CD8-positive, alpha-beta memory T cell (primary cell): Measurements from ENCODE around the gene OST4. TPM values are rescaled to one million over a fixed set of nuclear protein-coding genes. Genes with fewer than 3 reads are reported as not detected.

Experiments used
- CTCF ChIA-PET: fragments of 350-600 bp; sonication (Branson Sonifier 250); formaldehyde crosslinking; loops from one replicate; lab custom pipeline; 2021; ENCODE audit warnings: antibody characterized with exemption; lab: Charles Lee
- POLR2A ChIA-PET: fragments of 350-600 bp; sonication (Branson Sonifier 250); formaldehyde crosslinking; loops from one replicate; lab custom pipeline; 2021; ENCODE audit warnings: antibody characterized with exemption; lab: Charles Lee
- DNase-seq, 5 donors: peaks; one replicate each; pipeline versions ENCODE4 v3.0.0 to v3.0.0-alpha.2; 2020 to 2022; ENCODE audit warnings: mixed read lengths in 1 of 5
- H3K27ac ChIP-seq: one replicate; pipeline ENCODE4 v1.7.0; 2013; ENCODE audit warnings: low read depth, mild to moderate bottlenecking, low read length, moderate library complexity
- H3K27me3 ChIP-seq: 2 replicates; pipeline ENCODE4 v1.7.0; 2013; ENCODE audit warnings: low read length, mild to moderate bottlenecking; ENCODE audit not compliant: insufficient read depth, poor library complexity, severe bottlenecking
- H3K36me3 ChIP-seq: 2 replicates; pipeline ENCODE4 v1.7.0; 2013; ENCODE audit warnings: mild to moderate bottlenecking, low read length, moderate library complexity; ENCODE audit not compliant: insufficient read depth
- H3K4me1 ChIP-seq: 2 replicates; pipeline ENCODE4 v1.7.0; 2013; ENCODE audit warnings: mild to moderate bottlenecking, low read length, moderate library complexity; ENCODE audit not compliant: insufficient read depth
- H3K4me3 ChIP-seq: 2 replicates; pipeline ENCODE4 v1.7.0; 2013; ENCODE audit warnings: mild to moderate bottlenecking, low read length
- H3K9me3 ChIP-seq: 2 replicates; pipeline ENCODE4 v1.7.0; 2013; ENCODE audit warnings: mild to moderate bottlenecking, low read length
- H3K27ac Mint-ChIP-seq, 8 donors: one replicate each; pipeline ENCODE4 v1.8.0; 2020 to 2021; ENCODE audit warnings: mixed read lengths in 8 of 8, mild to moderate bottlenecking in 6 of 8, inconsistent platforms in 3 of 8, moderate library complexity in 3 of 8
- H3K27me3 Mint-ChIP-seq, 2 donors: one replicate each; pipeline ENCODE4 v1.8.0; 2020 to 2021; ENCODE audit warnings: mixed read lengths in 2 of 2, mild to moderate bottlenecking in 1 of 2, moderate library complexity in 1 of 2
- H3K36me3 Mint-ChIP-seq, 3 donors: one replicate each; pipeline ENCODE4 v1.8.0; 2020 to 2021; ENCODE audit warnings: mixed read lengths in 3 of 3, inconsistent platforms in 1 of 3, mild to moderate bottlenecking in 1 of 3
- H3K4me1 Mint-ChIP-seq, 3 donors: one replicate each; pipeline ENCODE4 v1.8.0; 2020 to 2021; ENCODE audit warnings: mixed read lengths in 3 of 3, inconsistent platforms in 1 of 3, mild to moderate bottlenecking in 1 of 3
- H3K4me3 Mint-ChIP-seq, 7 donors: one replicate each; pipeline ENCODE4 v1.8.0; 2020 to 2021; ENCODE audit warnings: mixed read lengths in 7 of 7, mild to moderate bottlenecking in 6 of 7, moderate library complexity in 4 of 7, inconsistent platforms in 2 of 7
- H3K9me3 Mint-ChIP-seq, 5 donors: one replicate each; pipeline ENCODE4 v1.8.0; 2020 to 2022; ENCODE audit warnings: mixed read lengths in 5 of 5, mild to moderate bottlenecking in 3 of 5, moderate library complexity in 2 of 5, inconsistent platforms in 1 of 5
- polyA plus RNA-seq: library from polyadenylated mRNA; unstranded; fragments of 300-500 nt; fragmentation: Illumina TruSeq; gene quantifications from one replicate; pipeline ENCODE4 v1.2.3, GENCODE V29; 2021
- total RNA-seq, 2 experiments: library from RNA; stranded (reverse); gene quantifications; one replicate each; pipeline ENCODE4 v1.2.3, GENCODE V29; 2021

The OST4 gene
- total and polyA plus RNA-seq, 3 experiments from 2014 or later, result 346 to 907 (median 353) TPM

- Mint-ChIP-seq H3K27ac (peak overlapping the region in 5 of 8 donors; percentile 24 to 74 (median 65)), H3K4me3 (peak overlapping the region in 2 of 7 donors; percentile 2 to 49), H3K36me3 (peaks cover 0 to 63% (median 8%) of the 10 kb centered on the region in 3 donors), H3K9me3 (peaks cover 0 to 10% (median 7%) of the 10 kb centered on the region in 5 donors), H3K27me3 (peaks cover 3 to 16% of the 10 kb centered on the region in 2 donors), H3K4me1 (peaks cover 18 to 21% (median 19%) of the 10 kb centered on the region in 3 donors)
- ChIA-PET POLR2A (interaction anchor here (1.0 to 1.1 kb wide), 2 partner anchors 17 to 26 kb away, joined by 3 read pairs; partner anchors contain the start of gene OST4), CTCF (interaction anchor here (0.9 to 1.9 kb wide), 4 partner anchors 17 to 33 kb away, joined by 3 to 5 read pairs (median 4); partner anchors contain the start of genes KHK and OST4)
- Histone ChIP-seq H3K9me3 (no peaks in the 10 kb centered on the region), H3K27ac (no peak overlapping the region), H3K4me3 (no peak overlapping the region), H3K4me1 (peaks cover 9% of the 10 kb centered on the region), H3K36me3 (peaks cover 14% of the 10 kb centered on the region), H3K27me3 (no peaks in the 10 kb centered on the region)
- DNase-seq, result no peak
These were observed 16.7 kb downstream of the OST4 start for GRCh38 chr2:27054721-27055120.

- peaks cover 23 to 26% (median 24%) of the 10 kb centered on the region in 3 donors for H3K4me1 Mint-ChIP-seq
- H3K27ac Mint-ChIP-seq, result peak overlapping the region in 2 of 8 donors; percentile 7 to 74
- H3K27me3 ChIP-seq, result no peaks in the 10 kb centered on the region
- ChIA-PET POLR2A (interaction anchor here (4.9 kb wide), 1 partner anchor 17 kb away, joined by 58 read pairs; the partner anchor contains the start of gene OST4), CTCF (interaction anchor here (1.3 to 1.6 kb wide), 2 partner anchors 20 to 34 kb away, joined by 3 to 5 read pairs; partner anchors contain the start of gene KHK)
- peaks cover 14% of the 10 kb centered on the region for H3K4me1 ChIP-seq
- peaks cover 3 to 19% of the 10 kb centered on the region in 2 donors for H3K27me3 Mint-ChIP-seq
- peaks cover 0 to 56% (median 8%) of the 10 kb centered on the region in 3 donors for H3K36me3 Mint-ChIP-seq
- H3K27ac ChIP-seq, result no peak overlapping the region
- no peak for DNase-seq
- H3K9me3 ChIP-seq, result no peaks in the 10 kb centered on the region
- peaks cover 14% of the 10 kb centered on the region for H3K36me3 ChIP-seq
- no peak overlapping the region for H3K4me3 ChIP-seq
- peak overlapping the region in 3 of 7 donors; percentile 54 to 84 (median 83) for H3K4me3 Mint-ChIP-seq
- peaks cover 0 to 10% (median 7%) of the 10 kb centered on the region in 5 donors for H3K9me3 Mint-ChIP-seq
These were observed 17.7 kb downstream of the OST4 start for GRCh38 chr2:27053776-27054175.

- CTCF ChIA-PET, result interaction anchor here (1.2 to 1.6 kb wide), 2 partner anchors 12 to 34 kb away, joined by 3 to 5 read pairs; partner anchors contain the start of gene KHK
These were observed 18.1 kb downstream of the OST4 start for GRCh38 chr2:27053321-27053720.

DNA sequence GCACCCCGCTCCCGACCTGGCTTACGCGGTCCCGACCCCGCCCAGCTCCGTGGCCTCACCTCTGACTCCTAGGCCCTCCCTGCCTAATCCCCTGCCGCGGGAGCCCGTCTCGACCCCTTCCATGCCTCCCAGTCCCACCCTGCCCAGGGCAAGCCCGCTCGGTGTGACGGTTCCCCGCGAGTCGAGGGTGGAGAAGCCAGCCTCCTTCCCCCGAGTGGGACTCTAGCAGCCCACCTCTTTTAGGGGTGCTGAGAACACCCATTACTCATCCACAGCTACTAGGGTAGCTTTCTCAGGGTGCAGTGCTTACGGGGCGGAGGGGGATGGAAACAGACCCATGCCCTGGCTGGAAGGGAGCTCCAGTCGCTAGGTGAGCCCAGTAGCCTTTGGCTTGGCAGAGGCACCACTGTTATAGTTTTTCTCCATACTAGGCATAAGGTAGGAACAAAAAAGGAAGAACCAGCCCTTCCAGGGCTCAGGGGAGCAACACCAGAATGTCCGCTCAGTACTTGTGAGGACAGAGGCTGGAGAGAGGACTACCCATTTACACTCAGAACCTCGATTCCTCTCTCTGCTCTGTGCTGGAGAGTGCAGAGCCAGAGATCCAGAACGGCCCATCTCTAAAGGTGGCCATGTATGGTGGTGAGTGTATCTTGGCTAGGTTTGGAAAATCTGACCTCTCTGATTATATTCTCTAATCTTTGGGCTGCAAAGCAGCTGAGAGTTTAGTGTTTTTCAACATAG, 19.4 kb downstream of the OST4 start:
- peak overlapping the region; percentile 84 to 100 (median 90) for H3K27ac Mint-ChIP-seq
- Histone ChIP-seq H3K4me1 (peaks cover 14% of the 10 kb centered on the region), H3K4me3 (peak overlapping the region; percentile 84), H3K27ac (peak overlapping the region; percentile 75), H3K36me3 (peaks cover 14% of the 10 kb centered on the region), H3K27me3 (no peaks in the 10 kb centered on the region), H3K9me3 (no peaks in the 10 kb centered on the region)
- H3K9me3 Mint-ChIP-seq, result peaks cover 0 to 10% (median 7%) of the 10 kb centered on the region in 5 donors
- POLR2A ChIA-PET, result interaction anchor here (0.6 to 4.9 kb wide), 9 partner anchors 12 to 160 kb away, joined by 3 to 58 read pairs (median 13); partner anchors contain the start of genes ABHD1, ATRAID, KHK and OST4
- peaks cover 3 to 19% of the 10 kb centered on the region in 2 donors for H3K27me3 Mint-ChIP-seq
- H3K4me1 Mint-ChIP-seq, result peaks cover 23 to 26% (median 24%) of the 10 kb centered on the region in 3 donors
- H3K36me3 Mint-ChIP-seq, result peaks cover 0 to 46% (median 8%) of the 10 kb centered on the region in 3 donors
- DNase-seq, result peak in 1 of 5 donors; percentile 57
- CTCF ChIA-PET, result interaction anchor here (1.0 to 2.4 kb wide), 6 partner anchors 13 to 35 kb away, joined by 3 to 15 read pairs (median 9); partner anchors contain the start of genes KHK and OST4
- peak overlapping the region; percentile 83 to 99 (median 84) for H3K4me3 Mint-ChIP-seq

More at GRCh38 chr2:27053321-27053720, 18.1 kb downstream of the OST4 start:
- Histone ChIP-seq H3K9me3 (no peaks in the 10 kb centered on the region), H3K4me3 (no peak overlapping the region), H3K36me3 (peaks cover 14% of the 10 kb centered on the region), H3K27ac (no peak overlapping the region), H3K27me3 (no peaks in the 10 kb centered on the region), H3K4me1 (peaks cover 14% of the 10 kb centered on the region)
- peaks cover 0 to 10% (median 7%) of the 10 kb centered on the region in 5 donors for H3K9me3 Mint-ChIP-seq
- peaks cover 0 to 51% (median 8%) of the 10 kb centered on the region in 3 donors for H3K36me3 Mint-ChIP-seq
- peak overlapping the region; percentile 5 to 99 (median 84) for H3K4me3 Mint-ChIP-seq
- DNase-seq, result no peak
- H3K4me1 Mint-ChIP-seq, result peaks cover 23 to 26% (median 24%) of the 10 kb centered on the region in 3 donors
- peaks cover 3 to 19% of the 10 kb centered on the region in 2 donors for H3K27me3 Mint-ChIP-seq
- POLR2A ChIA-PET, result interaction anchor here (0.9 to 4.9 kb wide), 2 partner anchors 18 to 21 kb away, joined by 3 to 58 read pairs; partner anchors contain the start of gene OST4
- peak overlapping the region; percentile 1 to 100 (median 42) for H3K27ac Mint-ChIP-seq

DNA sequence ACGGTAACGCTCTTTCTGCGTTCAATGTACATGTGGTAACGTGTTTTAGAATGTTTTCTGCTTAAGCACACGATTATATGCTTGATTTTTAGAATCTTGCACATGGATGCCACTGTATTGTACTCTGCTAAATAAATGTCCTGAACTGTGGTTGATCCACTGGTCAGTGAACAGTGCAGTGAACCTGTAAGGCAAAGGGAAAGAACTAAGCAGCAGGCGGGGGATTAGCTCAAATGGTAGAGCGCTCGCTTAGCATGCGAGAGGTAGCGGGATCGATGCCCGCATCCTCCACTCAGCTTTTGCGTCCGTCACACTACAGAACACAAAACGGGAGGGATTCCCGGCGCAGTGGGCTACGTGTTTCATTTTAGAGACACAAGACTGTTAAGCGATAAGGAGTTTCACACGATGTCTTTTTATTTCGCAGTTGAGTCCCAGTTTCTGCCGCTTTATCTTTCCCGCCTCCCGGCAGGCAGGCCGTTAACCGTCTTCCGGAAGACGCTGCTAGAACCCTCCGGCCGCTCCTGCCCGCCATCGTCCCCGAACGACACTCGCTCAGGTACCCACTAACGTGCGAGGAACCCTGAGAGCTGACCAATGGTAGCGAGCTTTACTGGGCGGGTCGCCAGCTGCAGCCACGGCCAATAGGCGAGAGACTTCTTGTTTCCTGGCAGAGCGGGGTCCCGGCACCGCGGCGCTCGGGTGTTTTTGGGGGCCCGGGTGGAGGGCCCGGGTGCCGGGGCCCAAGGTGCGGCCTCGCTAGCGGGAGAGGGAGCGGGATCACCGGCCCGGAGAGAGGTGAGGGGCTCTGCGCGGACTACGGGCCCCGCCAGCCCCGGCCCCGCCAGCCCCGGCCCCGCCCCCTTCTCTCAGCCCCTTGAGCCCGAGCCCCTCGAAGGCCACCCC, 20.2 kb downstream of the OST4 start, which contains the start of gene AGBL5:
Gene AGBL5, plus strand, starts transcription at position 673 of the 906 bp plus-strand sequence. CDS start 1,291 bp downstream, outside the sequence.
- peaks cover 8% of the 10 kb centered on the region for H3K36me3 ChIP-seq
- H3K27me3 Mint-ChIP-seq, result peaks cover 3 to 19% of the 10 kb centered on the region in 2 donors
- H3K36me3 Mint-ChIP-seq, result peaks cover 0 to 42% (median 8%) of the 10 kb centered on the region in 3 donors
- H3K9me3 Mint-ChIP-seq, result peaks cover 0 to 10% (median 7%) of the 10 kb centered on the region in 5 donors
- H3K27ac Mint-ChIP-seq, result peak within 1 kb of the TSS; percentile 97 to 100 (median 99)
- H3K4me3 ChIP-seq, result peak within 1 kb of the TSS; percentile 88
- H3K4me1 Mint-ChIP-seq, result peaks cover 23 to 26% (median 24%) of the 10 kb centered on the region in 3 donors
- CTCF ChIA-PET, result interaction anchor here (0.6 to 2.4 kb wide), 16 partner anchors 10 to 1686 kb away, joined by 3 to 15 read pairs (median 4); partner anchors contain the start of genes KHK, OST4 and TMEM214
- peak within 1 kb of the TSS; percentile 75 for H3K27ac ChIP-seq
- H3K4me1 ChIP-seq, result peaks cover 14% of the 10 kb centered on the region
- DNase-seq, result peak; percentile 92 to 98 (median 96)
- H3K9me3 ChIP-seq, result no peaks in the 10 kb centered on the region
- H3K4me3 Mint-ChIP-seq, result peak within 1 kb of the TSS; percentile 95 to 100 (median 99)
- no peaks in the 10 kb centered on the region for H3K27me3 ChIP-seq
- POLR2A ChIA-PET, result interaction anchor here (0.6 to 4.9 kb wide), 12 partner anchors 13 to 1173 kb away, joined by 3 to 58 read pairs (median 8); partner anchors contain the start of genes ABHD1, ASXL2, ATRAID and KHK

DNA sequence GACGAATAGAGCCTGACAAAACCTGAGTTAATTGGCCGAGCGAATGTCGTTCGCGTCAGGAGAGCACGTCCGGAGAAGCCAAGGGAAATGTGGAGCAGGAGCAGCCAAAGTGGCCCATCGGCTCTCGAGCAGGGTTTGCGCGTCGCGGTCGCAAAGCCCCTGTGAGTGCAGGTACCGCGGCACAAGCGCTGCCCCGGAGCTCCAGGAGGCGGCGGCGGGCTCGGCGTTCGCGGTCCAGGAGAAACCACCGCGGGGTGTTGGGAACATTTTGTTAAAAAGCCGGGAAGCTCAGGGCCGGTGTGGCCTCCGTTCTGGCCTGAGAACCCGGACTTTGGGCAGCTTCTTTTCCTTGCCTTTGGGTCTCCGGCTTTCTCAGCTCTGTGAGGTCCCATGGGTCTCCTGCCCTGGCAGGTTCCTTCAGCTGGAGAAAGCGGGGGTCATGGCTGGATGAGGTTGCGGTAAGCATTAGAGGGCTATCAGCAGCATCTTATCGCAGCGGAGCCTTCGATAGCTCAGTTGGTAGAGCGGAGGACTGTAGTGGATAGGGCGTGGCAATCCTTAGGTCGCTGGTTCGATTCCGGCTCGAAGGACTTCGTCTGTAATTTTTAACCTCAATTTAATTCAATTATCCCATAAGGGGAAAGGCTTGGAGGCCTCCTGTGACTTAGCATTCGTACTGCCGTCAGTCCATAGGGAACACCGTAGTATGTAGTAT, 21.0 kb downstream of the OST4 start:
- no peaks in the 10 kb centered on the region for H3K36me3 ChIP-seq
- H3K4me1 Mint-ChIP-seq, result peaks cover 23 to 26% (median 24%) of the 10 kb centered on the region in 3 donors
- H3K9me3 ChIP-seq, result no peaks in the 10 kb centered on the region
- no peaks in the 10 kb centered on the region for H3K27me3 ChIP-seq
- ChIA-PET CTCF (interaction anchor here (0.8 to 2.4 kb wide), 16 partner anchors 11 to 215 kb away, joined by 3 to 15 read pairs (median 4); partner anchors contain the start of genes KHK, OST4 and TMEM214), POLR2A (interaction anchor here (0.6 to 4.9 kb wide), 11 partner anchors 14 to 1172 kb away, joined by 3 to 58 read pairs (median 9); partner anchors contain the start of genes ABHD1, ASXL2, ATRAID and KHK)
- DNase-seq, result peak; percentile 82 to 95 (median 92)
- peaks cover 0 to 10% (median 7%) of the 10 kb centered on the region in 5 donors for H3K9me3 Mint-ChIP-seq
- H3K27ac ChIP-seq, result peak overlapping the region; percentile 75
- peaks cover 14% of the 10 kb centered on the region for H3K4me1 ChIP-seq
- H3K27me3 Mint-ChIP-seq, result peaks cover 3 to 17% of the 10 kb centered on the region in 2 donors
- peaks cover 0 to 34% (median 8%) of the 10 kb centered on the region in 3 donors for H3K36me3 Mint-ChIP-seq
- H3K4me3 ChIP-seq, result peak overlapping the region; percentile 88
- H3K27ac Mint-ChIP-seq, result peak overlapping the region; percentile 97 to 100 (median 99)
- H3K4me3 Mint-ChIP-seq, result peak overlapping the region; percentile 95 to 100 (median 99)
